OCI-LY3 (cell line): Measurements from ENCODE around the gene CHD9.

ENCODE experiments used
- EZH2phosphoT487 ChIP-seq: fragments of 200-600 bp; shearing (Covaris generic); IDR thresholded peaks from 2 replicates; pipeline ENCODE4 v1.6.1; 2018; ENCODE audit warnings: antibody characterized with exemption, mixed run types, low read depth
- TF ChIP-seq, protein P1 (sequence below): fragments of 200-600, 300-600 bp; sonication (generic); IDR thresholded peaks from 2 replicates; pipeline ENCODE4 v1.5.1; 2014; ENCODE audit warnings: antibody characterized with exemption, low read length, low read depth

DNA sequence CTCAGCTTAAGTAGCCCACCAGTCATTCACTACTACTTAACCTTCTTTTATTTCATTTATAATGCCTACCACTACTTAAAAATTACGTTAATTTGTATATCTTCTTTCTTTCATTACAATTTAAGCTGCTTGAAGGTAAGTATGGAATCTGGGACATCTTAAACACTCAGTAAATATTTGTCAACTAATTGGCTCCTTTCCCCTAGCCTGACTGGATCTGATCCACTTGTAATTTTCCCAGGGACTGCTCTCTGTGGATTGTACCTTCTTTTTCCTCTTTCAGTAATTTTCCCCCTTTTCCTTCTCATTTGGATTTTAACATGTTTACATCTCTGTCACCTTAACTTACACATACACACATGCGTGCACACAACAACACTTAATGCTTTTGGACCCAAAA lies 227.1 kb downstream of the CHD9 start:
- TF ChIP-seq, protein P1, sequence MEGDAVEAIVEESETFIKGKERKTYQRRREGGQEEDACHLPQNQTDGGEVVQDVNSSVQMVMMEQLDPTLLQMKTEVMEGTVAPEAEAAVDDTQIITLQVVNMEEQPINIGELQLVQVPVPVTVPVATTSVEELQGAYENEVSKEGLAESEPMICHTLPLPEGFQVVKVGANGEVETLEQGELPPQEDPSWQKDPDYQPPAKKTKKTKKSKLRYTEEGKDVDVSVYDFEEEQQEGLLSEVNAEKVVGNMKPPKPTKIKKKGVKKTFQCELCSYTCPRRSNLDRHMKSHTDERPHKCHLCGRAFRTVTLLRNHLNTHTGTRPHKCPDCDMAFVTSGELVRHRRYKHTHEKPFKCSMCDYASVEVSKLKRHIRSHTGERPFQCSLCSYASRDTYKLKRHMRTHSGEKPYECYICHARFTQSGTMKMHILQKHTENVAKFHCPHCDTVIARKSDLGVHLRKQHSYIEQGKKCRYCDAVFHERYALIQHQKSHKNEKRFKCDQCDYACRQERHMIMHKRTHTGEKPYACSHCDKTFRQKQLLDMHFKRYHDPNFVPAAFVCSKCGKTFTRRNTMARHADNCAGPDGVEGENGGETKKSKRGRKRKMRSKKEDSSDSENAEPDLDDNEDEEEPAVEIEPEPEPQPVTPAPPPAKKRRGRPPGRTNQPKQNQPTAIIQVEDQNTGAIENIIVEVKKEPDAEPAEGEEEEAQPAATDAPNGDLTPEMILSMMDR = no peak
- no peak for TF ChIP-seq EZH2phosphoT487
